T follicular helper cell (primary cell): Measurements from ENCODE around the gene RBMS1.
A peak's percentile ranks its signal among the peaks of the same experiment; 100 is the strongest.
"Not testable (repeated sequence)": the region's sequence is repeated elsewhere in the genome, so short reads cannot be mapped to it uniquely, and the experiment has no call there.

Experiments
- DNase-seq: peaks from one replicate; pipeline ENCODE4 v3.0.0-alpha.2; 2020; ENCODE audit warnings: low read depth

Gene RBMS1

GRCh38 chr2:160433466-160434140 lies 60.0 kb downstream of the RBMS1 start:
- no peak for DNase-seq

- no peak for DNase-seq
These were observed 61.0 kb downstream of the RBMS1 start for GRCh38 chr2:160432633-160433032.

GRCh38 chr2:160431441-160431840 lies 62.2 kb downstream of the RBMS1 start:
- DNase-seq = no peak

GRCh38 chr2:160430001-160430344 lies 63.6 kb downstream of the RBMS1 start:
- DNase-seq = no peak

GRCh38 chr2:160429248-160430000 lies 64.2 kb downstream of the RBMS1 start:
- DNase-seq = no peak

GRCh38 chr2:160428405-160428763 lies 65.2 kb downstream of the RBMS1 start:
- no peak for DNase-seq

DNA sequence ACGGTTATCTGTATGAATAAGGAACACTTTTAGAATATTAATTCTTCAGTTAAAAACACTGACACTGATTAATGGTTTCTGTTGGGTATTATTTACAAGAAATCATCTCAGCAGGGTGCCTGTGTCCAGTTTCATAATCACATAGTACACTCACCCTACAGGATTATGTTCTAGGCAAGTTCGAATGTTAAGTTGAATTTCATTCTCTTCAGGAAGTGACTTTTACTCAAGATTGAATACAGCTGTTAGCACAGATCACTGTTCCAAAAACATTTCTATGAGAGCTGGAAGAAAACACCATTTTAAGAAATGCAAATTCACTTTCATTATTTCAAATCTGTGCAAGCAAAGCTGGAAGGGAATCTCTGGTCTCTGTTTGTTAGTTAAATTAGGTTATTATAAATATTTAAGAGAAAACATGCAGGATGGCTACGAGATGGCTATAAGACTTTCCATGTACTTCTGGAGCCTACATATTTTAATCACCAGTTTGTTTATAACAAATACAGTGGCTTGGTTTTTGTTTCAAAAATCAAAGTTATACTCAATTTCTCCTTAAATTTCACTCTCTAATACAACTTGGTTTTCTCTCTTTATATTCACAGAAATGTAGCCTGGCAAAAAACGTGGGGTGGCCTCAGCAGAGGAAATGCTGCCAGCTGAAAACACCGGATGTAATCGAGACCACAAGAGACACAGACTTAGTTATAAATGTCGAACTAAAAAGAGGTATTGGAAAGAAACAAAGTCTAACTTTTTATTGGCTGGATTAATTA lies 65.8 kb downstream of the RBMS1 start:
- DNase-seq = peak; percentile 46

DNA sequence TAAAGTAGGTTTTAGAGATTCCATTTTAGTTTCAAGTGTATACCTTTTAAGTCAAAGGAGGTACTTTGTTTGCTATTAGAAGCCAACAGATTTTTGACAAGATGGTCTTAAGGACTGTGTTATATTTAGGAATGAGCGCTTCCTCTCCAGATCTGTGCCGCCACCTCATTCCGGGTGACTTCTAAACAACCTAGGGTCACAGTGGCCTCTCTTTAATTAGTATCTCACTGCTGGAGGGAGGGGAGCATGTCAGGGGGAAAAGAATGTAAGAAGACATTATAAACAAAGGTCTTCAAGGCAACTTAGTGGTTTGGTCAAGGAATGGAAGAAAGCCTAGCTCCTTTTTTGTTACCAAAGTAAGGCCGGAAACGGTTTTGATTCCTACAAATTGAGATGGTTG lies 67.0 kb downstream of the RBMS1 start:
- DNase-seq = no peak

GRCh38 chr2:160425434-160426151 lies 68.0 kb downstream of the RBMS1 start:
- DNase-seq = no peak

- no peak for DNase-seq
These were observed 70.5 kb downstream of the RBMS1 start for GRCh38 chr2:160423126-160423525.

DNA sequence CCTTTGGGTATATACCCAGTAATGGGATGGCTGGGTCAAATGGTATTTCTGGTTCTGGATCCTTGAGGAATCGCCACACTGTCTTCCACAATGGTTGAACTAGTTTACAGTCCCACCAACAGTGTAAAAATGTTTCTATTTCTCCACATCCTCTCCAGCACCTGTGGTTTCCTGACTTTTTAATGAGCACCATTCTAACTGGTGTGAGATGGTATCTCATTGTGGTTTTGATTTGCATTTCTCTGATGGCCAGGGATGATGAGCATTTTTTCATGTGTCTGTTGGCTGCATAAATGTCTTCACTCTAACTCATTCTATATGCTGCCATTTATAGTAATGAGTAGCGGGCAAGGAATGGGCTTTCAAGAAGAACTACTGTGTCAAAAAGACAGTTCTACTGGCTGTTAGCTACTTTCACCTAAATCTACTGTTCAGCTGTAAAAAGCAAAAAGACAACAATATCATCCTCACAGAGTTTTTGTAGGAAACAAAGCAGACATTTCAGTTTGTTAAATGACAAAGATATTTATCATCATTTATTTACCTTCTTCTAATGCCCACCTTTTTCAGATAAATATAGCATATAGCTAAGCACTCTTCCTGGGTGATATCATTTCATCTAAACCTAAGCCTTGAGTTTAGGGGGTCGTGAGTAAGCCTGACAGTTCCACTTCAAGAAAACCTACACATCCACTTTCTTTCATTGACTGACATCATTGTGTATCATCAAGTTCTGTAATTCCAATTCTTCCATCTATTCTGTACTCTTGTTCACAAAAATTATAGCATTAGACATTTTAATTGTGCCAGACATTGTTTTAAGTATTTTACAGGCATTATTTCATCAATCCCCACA lies 71.7 kb downstream of the RBMS1 start:
- not testable (repeated sequence) for DNase-seq

DNA sequence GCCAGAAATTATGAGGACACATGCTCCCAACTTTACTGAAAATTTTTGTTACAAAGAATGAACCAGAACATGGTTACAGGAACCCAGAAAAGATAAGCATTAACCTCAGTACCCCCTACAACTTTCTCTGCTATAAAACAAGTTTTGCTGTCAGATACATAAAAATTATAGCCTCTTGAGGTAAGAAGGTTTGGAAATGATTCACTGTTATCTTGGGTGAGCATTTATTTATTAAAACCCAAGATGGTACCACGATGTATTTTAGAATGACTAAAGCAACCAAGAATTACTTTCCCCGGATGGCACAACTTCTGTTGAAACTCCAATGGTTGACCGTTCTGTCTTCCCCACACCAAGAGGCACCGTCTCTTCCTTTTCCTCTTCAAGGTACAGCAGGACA lies 72.9 kb downstream of the RBMS1 start:
- no peak for DNase-seq

DNA sequence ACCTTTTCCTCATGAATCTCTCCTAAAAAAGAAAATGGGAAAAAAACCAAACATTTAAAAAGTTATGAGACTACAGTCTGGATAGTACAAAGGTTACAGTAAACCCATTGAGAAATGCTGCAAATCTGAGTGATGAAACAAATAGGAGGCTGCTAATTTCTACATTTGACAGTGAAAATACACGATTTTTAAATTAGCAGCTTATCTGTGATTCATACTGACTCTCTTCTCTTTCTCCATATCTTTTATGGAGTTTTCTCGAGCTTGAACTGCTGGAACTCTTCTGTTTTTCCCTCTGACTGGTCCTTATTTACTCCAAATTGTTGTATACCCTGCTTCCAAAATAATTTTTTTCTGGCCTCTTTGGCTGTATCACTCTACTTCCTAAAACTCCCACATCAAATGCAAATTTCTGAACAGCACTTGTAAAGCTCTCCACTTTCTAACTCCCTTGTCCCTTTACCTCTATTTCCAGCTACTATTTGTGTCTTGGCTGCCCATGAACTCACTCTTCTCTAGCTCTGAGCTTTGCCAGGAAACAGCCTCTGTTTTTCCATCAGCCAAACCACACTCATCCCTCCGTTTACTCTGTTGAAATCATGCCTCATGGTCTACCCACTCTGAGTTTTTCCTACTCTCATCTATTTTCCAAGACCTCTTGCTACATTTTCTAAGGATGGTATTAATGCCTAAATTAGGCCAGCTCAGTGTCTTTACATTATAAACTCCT lies 73.7 kb downstream of the RBMS1 start:
- DNase-seq = no peak

GRCh38 chr2:160418853-160419252 lies 74.8 kb downstream of the RBMS1 start:
- DNase-seq = no peak

DNA sequence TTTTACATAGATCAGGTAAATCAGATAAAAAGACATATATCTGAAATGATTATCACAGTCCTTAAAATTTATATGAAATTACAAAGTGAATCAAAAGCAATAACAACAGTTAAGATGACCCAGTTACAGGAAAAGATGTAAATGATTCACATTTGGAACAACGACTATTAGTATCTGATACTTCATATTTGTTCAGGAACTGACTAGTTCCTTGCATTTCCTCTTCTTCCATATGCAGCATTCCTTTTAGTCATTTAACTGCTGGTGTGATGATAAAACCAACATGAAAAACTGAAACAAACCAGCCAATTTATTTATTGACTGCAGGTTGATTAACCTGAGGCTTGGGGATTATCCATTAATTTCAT lies 75.2 kb downstream of the RBMS1 start:
- DNase-seq = no peak

DNA sequence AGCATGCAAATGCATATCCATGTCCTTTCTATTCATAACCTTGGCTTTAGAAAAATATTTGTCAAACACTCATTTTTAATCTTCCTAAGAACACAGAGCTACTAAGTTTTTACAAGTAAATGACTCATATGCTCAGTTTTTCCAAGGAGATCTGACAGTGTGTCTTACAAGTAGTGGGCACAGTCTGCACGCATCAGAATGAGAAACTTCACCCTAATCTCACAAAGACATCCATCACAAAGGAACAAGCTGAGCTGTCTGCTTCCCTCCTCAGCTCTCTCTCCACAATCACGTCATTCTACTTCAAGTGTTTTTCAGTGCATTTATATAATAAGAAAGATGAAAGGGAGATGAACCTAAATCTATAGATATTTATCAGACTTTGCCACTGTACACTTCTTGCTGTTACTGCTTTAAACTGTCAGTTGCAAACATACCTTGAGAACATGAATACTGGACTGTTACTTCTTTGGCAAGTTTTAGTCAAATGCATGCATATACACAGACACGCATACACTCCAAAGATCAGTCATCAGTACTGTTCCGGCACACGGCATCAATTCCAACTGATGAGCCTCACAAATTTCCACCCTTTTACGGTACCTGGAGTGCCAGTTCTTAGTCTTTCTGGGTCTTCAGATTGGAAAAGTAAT lies 75.7 kb downstream of the RBMS1 start:
- no peak for DNase-seq

GRCh38 chr2:160415991-160416390 lies 77.6 kb downstream of the RBMS1 start:
- DNase-seq = no peak

- DNase-seq = no peak
These were observed 81.7 kb downstream of the RBMS1 start for GRCh38 chr2:160411955-160412354.

- DNase-seq = no peak
These were observed 82.4 kb downstream of the RBMS1 start for GRCh38 chr2:160411167-160411566.

DNA sequence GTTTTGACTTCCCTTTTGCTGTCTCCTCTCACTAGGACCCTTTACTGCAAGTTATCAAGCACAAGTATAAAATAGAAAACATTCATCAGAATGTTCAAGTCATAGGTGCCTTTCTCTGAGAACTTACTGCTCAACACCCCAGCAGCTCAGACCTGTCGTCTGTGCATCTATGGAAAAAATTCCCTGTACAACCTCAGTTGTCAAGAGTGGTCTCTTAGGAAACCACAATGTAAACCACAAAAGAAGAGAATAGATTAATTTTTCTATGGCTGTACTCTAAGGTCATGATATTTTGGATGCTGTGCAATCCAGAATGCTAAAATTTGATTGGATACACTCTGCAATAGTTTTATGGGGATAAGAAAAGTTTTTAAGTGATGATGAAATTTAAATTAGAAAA lies 84.1 kb downstream of the RBMS1 start:
- DNase-seq = no peak
